Retinal pigment epithelial cell (primary cell): ENCODE data around the gene UBE2D2.
A peak's percentile ranks its signal among the peaks of the same experiment; 100 is the strongest.
"Not testable (repeated sequence)": the region's sequence is repeated elsewhere in the genome, so short reads cannot be mapped to it uniquely, and the experiment has no call there.

ENCODE experiments used
- DNase-seq: peaks from one replicate; pipeline ENCODE4 v3.0.0-alpha.2; 2010; ENCODE audit warnings: low read depth
- H3K4me3 ChIP-seq: 2 replicates; pipeline ENCODE4 v1.5.1; 2011; ENCODE audit warnings: mild to moderate bottlenecking, low read length, control low read depth, moderate library complexity
- CTCF ChIP-seq: conservative IDR thresholded peaks from 2 replicates; pipeline ENCODE4 v1.5.1; 2011; ENCODE audit warnings: low read depth, low read length, control low read depth, inconsistent platforms

UBE2D2 gene

GRCh38 chr5:139543423-139543991, 17.6 kb upstream of the UBE2D2 start:
- peak; percentile 25 for TF ChIP-seq CTCF
- DNase-seq, result no peak
- no peak overlapping the region for H3K4me3 ChIP-seq

DNA sequence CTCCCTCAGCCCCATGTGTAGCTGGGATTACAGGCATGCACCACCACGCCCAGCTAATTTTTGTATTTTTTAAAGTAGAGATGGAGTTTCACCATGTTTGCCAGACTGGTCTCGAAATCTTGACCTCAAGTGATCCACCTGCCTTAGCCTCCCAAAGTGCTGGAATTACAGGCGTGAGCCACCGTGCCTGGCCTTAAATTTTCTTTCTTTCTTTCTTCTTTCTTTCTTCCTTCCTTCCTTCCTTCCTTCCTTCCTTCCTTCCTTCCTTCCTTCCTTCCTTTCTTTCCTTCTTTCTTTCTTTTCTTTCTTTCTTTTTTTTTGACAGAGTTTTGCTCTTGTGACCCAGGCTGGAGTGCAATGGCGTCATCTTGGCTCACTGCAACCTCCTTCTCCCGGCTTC, 14.5 kb upstream of the UBE2D2 start:
- DNase-seq, result not testable (repeated sequence)

DNA sequence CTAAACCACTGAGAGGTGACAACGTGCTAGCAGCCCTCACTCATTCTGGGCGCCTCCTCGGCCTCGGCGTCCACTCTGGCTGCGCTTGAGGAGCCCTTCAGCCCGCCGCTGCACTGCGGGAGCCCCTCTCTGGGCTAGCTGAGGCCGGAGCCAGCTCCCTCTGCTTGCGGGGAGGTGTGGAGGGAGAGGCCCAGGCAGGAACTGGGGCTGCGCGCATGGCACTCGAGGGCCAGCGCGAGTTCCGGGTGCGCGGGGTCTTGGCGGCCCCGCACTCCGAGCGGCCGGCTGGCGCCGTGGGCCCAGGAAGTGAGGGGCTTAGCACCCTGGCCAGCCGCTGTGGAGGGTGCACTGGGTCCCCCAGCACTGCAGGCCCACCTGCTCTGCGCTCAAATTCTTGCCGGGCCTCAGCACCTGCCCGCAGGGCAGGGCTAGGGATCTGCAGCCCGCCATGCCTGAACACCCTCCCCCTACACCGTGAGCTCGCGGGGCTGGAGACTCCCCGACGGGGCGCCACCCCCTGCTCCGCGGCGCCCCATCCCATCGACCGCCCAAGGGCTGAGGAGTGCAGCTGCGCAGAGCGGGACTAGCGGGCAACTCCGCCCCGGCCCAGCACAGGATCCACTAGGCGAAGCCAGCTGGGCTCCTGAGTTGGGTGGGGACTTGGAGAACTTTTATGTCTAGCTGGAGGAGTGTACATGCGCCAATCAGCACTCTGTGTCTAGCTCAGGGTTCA, 11.8 kb upstream of the UBE2D2 start:
- no peak for TF ChIP-seq CTCF
- no peak overlapping the region for H3K4me3 ChIP-seq
- no peak for DNase-seq

More for the DNA sequence above, 14.5 kb upstream of the UBE2D2 start:
- H3K4me3 ChIP-seq, result not testable (repeated sequence)

DNA sequence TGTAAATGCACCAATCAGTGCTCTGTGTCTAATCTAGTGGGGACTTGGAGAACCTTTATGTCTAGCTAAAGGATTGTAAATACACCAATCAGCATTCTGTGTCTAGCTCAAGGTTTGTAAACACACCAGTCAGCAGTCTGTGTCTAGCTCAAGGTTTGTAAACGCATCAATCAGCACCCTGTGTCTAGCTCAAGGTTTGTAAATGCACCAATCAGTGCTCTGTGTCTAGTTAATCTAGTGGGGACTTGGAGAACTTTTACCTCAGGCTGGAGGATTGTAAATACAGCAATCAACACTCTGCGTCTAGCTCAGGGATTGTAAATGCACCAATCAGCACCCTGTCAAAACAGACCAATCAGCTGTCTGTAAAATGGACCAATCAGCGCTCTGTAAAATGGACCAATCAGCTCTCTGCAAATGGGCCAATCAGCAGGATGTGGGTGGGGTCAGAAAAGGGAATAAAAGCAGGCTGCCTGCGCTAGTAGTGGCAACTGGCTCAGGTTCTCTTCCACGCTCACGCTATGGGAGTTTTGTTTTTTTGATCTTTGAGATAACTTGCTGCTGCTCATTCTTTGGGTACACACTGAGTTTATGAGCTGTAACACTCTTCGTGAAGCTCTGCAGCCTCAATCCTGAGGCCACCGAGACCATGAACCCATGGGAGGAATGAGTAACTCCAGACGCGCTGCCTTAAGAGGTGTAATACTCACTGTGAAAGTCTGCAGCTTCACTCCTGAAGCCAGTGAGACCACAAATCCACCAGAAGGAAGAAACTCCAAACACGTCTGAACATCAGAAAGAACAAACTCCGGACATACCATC, 10.9 kb upstream of the UBE2D2 start:
- DNase-seq, H3K4me3 ChIP-seq: not testable (repeated sequence)

GRCh38 chr5:139551191-139551889, 9.8 kb upstream of the UBE2D2 start:
- no peak for TF ChIP-seq CTCF
- no peak for DNase-seq
- H3K4me3 ChIP-seq, result no peak overlapping the region

- DNase-seq, result no peak
- no peak overlapping the region for H3K4me3 ChIP-seq
- no peak for TF ChIP-seq CTCF
Observed at GRCh38 chr5:139552893-139553575, 8.1 kb upstream of the UBE2D2 start.

GRCh38 chr5:139554264-139554663, 6.9 kb upstream of the UBE2D2 start:
- no peak overlapping the region for H3K4me3 ChIP-seq
- DNase-seq, result no peak
- TF ChIP-seq CTCF, result no peak
